DMS 273 treated with DMSO at 0.1 percent for 48 hours (cell line): Measurements from ENCODE around the gene DSP.

ENCODE experiments used
- DNase-seq: peaks from one replicate; lab custom pipeline; 2025; lab: John Stamatoyannopoulos, UW

Gene DSP

GRCh38 chr6:7538484-7538883 lies 3.0 kb upstream of the DSP start:
- no peak for DNase-seq

DNA sequence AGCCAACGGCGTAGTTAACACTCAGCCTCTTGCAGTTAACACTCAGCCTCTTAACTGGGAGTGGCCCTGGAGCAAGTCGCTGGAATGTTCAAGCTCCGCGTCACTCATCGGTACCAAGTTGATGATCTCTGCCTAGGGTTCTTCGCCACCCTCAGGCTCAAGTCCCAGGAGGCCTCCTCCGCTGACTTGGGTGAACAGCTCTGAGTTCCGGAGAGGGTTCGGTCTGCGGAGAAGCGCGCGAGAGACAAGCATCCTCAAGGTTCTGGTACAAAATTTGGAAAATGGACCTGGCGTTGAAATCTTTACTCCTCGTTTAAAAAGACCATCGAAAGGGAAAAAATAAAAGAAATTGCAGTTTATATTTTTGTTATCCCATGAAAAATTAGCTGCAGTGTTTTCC lies 876 bp upstream of the DSP start:
- no peak for DNase-seq

DNA sequence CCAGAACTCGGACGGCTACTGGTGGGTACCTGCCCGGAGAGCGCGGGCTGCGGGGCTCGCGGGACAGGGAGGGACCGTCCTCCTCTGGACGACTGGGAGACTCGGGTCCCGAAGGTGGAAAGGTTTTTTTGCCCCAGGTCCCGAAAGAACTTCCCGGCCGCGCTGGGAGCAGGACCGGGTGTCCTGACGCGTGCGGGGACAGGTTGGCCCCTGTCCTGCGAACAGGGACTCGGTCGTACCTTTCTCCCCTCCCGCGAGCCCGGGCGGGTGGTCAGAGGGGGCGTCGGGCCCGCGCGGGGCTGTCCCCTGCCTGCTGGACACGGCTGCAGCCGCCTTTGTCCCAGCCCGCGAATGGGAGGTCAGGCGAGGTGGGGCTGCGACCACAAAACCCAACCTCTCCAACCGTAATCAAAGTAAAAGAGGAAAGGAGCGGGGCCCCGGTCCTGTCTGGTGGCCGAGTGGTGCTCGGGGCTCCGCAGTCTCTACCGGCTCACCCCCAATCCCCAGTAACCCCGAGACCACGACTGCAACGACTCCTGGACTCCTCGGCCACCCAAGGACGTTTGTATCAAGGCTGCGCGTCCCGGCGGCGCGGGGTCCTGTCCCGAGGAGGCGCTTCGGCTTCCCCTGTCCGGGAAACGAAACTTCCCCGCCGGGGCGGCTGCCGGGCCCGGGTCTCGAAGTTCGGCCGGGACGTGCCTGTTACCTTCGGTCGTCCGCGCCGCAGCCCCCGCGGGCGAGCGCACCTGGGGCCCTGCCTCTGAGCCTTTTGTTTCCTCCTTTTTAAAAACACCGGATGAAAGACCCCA lies 798 bp downstream of the DSP start:
- DNase-seq, result no peak

GRCh38 chr6:7542874-7543624 lies 1.6 kb downstream of the DSP start:
- DNase-seq, result no peak

DNA sequence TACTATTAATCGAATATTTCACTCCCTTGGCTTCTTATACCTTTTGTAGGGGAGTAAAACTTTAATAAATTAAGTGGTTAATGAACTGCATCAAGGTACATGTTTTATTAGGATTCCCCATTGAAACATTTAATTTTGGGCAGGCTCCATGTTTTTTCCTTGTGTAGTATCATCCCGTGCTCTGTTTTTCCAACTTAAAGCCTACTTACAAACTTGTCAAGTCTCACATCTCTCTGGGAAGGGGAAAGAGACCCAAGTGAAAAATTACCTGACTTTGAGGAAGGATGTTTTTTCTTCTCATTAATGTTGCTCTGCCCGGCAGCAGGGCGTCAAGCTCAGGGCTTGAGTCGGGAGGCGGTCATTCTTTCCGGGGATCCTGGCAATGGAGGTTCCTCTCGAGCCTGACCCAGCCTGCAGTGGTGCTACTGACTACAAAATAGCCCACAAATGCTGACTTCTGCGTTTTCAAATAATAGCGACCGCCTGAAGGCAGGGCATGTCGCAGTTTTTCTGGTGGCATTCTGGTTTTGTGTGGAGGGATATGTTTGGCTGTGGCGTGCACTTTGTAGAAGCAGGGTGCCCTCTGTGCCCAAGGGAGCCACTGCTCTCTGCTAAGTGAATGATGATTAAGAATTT lies 2.4 kb downstream of the DSP start:
- no peak for DNase-seq

GRCh38 chr6:7544597-7544996 lies 3.1 kb downstream of the DSP start:
- no peak for DNase-seq

GRCh38 chr6:7545316-7546019 lies 4.0 kb downstream of the DSP start:
- DNase-seq, result no peak

- no peak for DNase-seq
These were observed 4.5 kb downstream of the DSP start for GRCh38 chr6:7546020-7546369.

GRCh38 chr6:7546383-7546782 lies 4.9 kb downstream of the DSP start:
- no peak for DNase-seq

GRCh38 chr6:7546896-7547295 lies 5.4 kb downstream of the DSP start:
- no peak for DNase-seq

- DNase-seq, result no peak
These were observed 5.8 kb downstream of the DSP start for GRCh38 chr6:7547315-7547714.

DNA sequence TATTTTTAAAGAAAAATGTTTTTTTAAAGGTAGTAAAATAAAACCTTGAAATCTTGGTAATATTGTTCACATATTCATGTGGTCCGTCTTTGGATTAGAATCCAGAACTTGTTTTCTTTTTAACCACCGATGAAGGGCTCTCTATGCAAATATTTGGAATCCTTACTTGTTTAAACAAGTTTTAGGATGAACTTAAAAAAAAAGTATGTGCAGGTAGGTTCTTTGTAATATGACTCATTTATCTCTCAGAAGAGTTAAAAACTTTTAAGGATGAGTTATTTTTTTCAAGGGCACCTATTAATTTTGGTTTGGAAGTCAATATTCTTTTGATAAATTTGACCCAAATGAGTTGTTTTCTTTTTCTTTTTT lies 8.9 kb downstream of the DSP start:
- DNase-seq, result no peak

DNA sequence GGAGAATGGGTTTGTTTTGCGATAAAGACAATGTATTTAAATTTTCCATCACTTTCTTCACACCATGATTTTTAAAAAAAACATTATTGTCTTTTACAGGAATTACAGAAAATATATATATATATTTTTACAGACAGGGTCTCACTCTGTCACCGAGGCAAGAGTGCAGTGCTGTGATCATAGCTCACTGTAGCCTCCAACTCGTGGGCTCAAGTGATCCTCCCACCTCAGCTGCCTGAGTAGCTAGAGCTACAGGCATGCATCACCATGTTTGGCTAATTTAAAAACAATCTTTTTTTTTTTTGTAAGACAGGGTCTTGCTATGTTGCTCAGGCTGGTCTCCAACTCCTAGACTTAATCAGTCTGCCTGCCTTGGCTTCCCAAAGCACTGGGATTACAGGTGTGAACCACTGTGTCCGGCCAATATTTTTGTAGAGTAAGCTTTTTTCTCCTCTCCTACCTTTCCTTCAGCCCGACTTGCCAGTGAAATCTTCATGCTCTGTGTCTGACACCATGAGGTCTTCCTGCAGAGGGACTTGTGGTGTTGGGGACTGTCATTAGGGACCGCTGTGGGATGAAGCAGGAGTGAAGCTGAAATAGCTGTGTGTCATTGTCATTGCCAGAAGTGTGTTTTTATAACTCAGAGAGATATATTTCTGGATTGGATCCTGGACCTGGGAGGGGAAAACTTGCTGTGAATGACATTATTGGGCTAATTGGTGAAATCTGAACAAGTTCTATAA lies 13.2 kb downstream of the DSP start:
- no peak for DNase-seq

DNA sequence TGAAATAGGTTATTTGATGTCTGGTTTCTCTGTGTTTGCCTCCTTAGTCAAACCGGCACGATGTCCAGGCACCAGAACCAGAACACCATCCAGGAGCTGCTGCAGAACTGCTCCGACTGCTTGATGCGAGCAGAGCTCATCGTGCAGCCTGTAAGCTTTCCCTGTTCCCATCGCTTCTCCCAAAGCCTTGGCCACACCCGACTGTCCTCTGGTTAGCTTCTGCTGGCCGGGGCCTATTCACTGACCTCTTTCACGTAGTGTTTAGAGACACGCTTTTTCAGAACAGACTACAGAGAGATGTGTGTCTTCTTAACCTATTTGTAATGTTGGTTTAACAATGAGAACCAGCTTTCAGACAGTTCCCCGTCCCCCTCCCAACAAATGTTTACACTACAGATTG lies 14.2 kb downstream of the DSP start:
- no peak for DNase-seq

DNA sequence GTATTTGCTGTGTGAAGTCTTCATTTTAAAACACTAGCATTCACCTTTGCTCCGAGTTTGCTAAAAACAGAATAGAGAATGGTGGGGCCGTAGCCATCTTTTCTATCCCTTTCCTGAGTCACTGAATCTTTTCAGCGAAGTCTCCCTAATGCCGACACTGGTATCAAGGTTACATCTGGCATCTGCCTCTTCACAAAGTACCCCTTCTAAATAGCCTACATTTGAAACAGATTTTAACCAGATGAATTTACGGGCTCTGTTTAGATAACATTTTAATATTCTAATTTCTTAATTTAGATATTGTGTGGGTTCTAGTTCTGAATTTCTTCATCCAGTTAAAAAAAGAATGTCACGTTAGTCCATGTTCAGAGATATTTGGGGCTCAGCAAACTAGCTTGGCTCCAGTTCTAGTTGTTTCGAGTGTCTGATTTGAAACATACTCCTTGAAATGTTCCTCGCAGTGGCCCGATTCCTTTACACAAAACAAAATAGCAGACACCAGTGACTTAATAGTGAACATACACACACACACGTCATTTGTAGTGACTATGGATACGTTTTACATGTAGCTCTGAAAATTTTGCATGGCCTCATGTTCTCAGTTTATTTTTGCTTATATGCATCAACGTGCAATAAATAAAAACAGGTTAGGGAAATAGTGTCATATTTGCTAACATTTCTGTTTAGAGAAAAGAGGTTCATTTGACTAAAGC lies 15.1 kb downstream of the DSP start:
- DNase-seq, result no peak

- no peak for DNase-seq
These were observed 16.2 kb downstream of the DSP start for GRCh38 chr6:7557652-7558051.

GRCh38 chr6:7558781-7559180 lies 17.3 kb downstream of the DSP start:
- no peak for DNase-seq

GRCh38 chr6:7559196-7559595 lies 17.7 kb downstream of the DSP start:
- no peak for DNase-seq

- no peak for DNase-seq
These were observed 18.3 kb downstream of the DSP start for GRCh38 chr6:7559651-7560385.

GRCh38 chr6:7561153-7561964 lies 19.9 kb downstream of the DSP start:
- no peak for DNase-seq
